Measurements from ENCODE around the gene SAMSN1. TPM values are rescaled to one million over a fixed set of nuclear protein-coding genes. Genes with fewer than 3 reads are reported as not detected.
A peak's percentile ranks its signal among the peaks of the same experiment; 100 is the strongest.

SAMSN1 gene
- total and polyA plus RNA-seq, 9 of the 15 experiments (the other 6 are each of a cell fraction or from before 2014, with no cell fraction given), result 101 to 223 (median 159) TPM

GRCh38 chr21:14584357-14585095 lies 38.4 kb upstream of the SAMSN1 start (continued):
- TF ChIP-seq ZNF639 (CRISPR knock-in tag; conservative IDR thresholded peaks at IDR 0.05 in 1 of 2, IDR thresholded peaks at IDR 0.05 in 1 of 2) (peak in 1 of 2 experiments; percentile 59; a peak in 1 of 4 replicates), ZNF316 (IDR thresholded peaks at IDR 0.05) (peak; percentile 92), ATF1 (CRISPR knock-in tag; IDR thresholded peaks at IDR 0.05) (no peak), ATF1 (tag; IDR thresholded peaks at IDR 0.05) (peak; percentile 78), FOXK2 (conservative IDR thresholded peaks at IDR 0.05 in 1 of 2, IDR thresholded peaks at IDR 0.05 in 1 of 2; ENCODE audit: low read depth in 2 of 2) (peak; percentile 14 to 60; a peak in 1 of 4 replicates), CREM (IDR thresholded peaks at IDR 0.05; ENCODE audit: low read depth) (0 out of 2 replicates have a peak, but pooled peaks have one; percentile 42), MAFG (tag; conservative IDR thresholded peaks at IDR 0.05) (peak; percentile 91), C11orf30 (IDR thresholded peaks at IDR 0.05; ENCODE audit: low read depth) (peak; percentile 87), CBFA2T3 (IDR thresholded peaks at IDR 0.05) (peak; percentile 44), CEBPB (tag; IDR thresholded peaks at IDR 0.05) (peak; percentile 67), NFE2L1 (tag; IDR thresholded peaks at IDR 0.05; ENCODE audit: borderline replicate concordance, low read depth) (0 out of 2 replicates have a peak, but pooled peaks have one; percentile 34), ATF3 (IDR thresholded peaks at IDR 0.05) (peak; percentile 24; the same call in 1 of the 2 replicates), ATF3 (CRISPR knock-in tag; conservative IDR thresholded peaks at IDR 0.05) (no peak), SMARCB1 (IDR thresholded peaks at IDR 0.05; ENCODE audit: insufficient read length, low read depth) (no peak), EP400 (IDR thresholded peaks at IDR 0.05) (peak; percentile 23; the same call in 1 of the 2 replicates), HSF4 (CRISPR knock-in tag; IDR thresholded peaks at IDR 0.05; ENCODE audit: borderline replicate concordance) (no peak), SMARCC2 (IDR thresholded peaks at IDR 0.05; ENCODE audit: low read depth) (peak; percentile 66; the same call in 1 of the 2 replicates)

Measured in K562 (cell line).